Astrocyte of the cerebellum (primary cell): ENCODE measurements around the gene MIA3.

Experiments
- DNase-seq: peaks from one replicate; pipeline ENCODE4 v3.0.0-alpha.2; 2011; ENCODE audit warnings: low read depth
- H3K4me3 ChIP-seq: 2 replicates; pipeline ENCODE4 v1.5.1; 2011; ENCODE audit warnings: mild to moderate bottlenecking, low read depth, low read length, moderate library complexity
- CTCF ChIP-seq: IDR thresholded peaks from 2 replicates; pipeline ENCODE4 v1.5.1; 2012; ENCODE audit warnings: low read length, low read depth, moderate library complexity, mild to moderate bottlenecking; ENCODE audit errors: missing control alignments
- in situ Hi-C: cut with HindIII; loops from 2 replicates; pipeline ENCODE4 v1.10.0; 2017; ENCODE audit warnings: low sequenced_read_pairs

MIA3 gene

GRCh38 chr1:222618001-222618879 lies at the start of gene MIA3:
TSS of gene MIA3 (plus strand) at chr1:222618097. CDS start at chr1:222618111, 14 bp downstream.
- DNase-seq, result no peak
- TF ChIP-seq CTCF, result no peak
- H3K4me3 ChIP-seq, result peak within 1 kb of the TSS; percentile 59
- in situ Hi-C loops, result no loop called here

GRCh38 chr1:222570837-222571236 lies 47.1 kb upstream of the MIA3 start:
- no peak for DNase-seq
- no peak for TF ChIP-seq CTCF
- in situ Hi-C loops, result no loop called here
- H3K4me3 ChIP-seq, result no peak overlapping the region

- TF ChIP-seq CTCF, result no peak
- no peak overlapping the region for H3K4me3 ChIP-seq
- in situ Hi-C loops, result no loop called here
- no peak for DNase-seq
Observed at GRCh38 chr1:222579316-222579715, 38.6 kb upstream of the MIA3 start.

- in situ Hi-C loops, result no loop called here
- no peak for DNase-seq
- no peak for TF ChIP-seq CTCF
Observed at GRCh38 chr1:222582099-222582774, 35.7 kb upstream of the MIA3 start.

GRCh38 chr1:222583079-222583478 lies 34.8 kb upstream of the MIA3 start:
- H3K4me3 ChIP-seq, result no peak overlapping the region
- no peak for TF ChIP-seq CTCF
- in situ Hi-C loops, result no loop called here
- DNase-seq, result no peak

More at GRCh38 chr1:222582099-222582774, 35.7 kb upstream of the MIA3 start:
- H3K4me3 ChIP-seq, result no peak overlapping the region

- H3K4me3 ChIP-seq, result no peak overlapping the region
- in situ Hi-C loops, result no loop called here
- no peak for TF ChIP-seq CTCF
- DNase-seq, result no peak
Observed at GRCh38 chr1:222586842-222587241, 31.1 kb upstream of the MIA3 start.
